Nephron (organoid): Measurements from ENCODE around the gene FARP2.

Experiments used
- H3K27ac Mint-ChIP-seq, 3 experiments: 2 replicates each; pipeline ENCODE4 v1.8.0; 2020; ENCODE audit warnings: mixed read lengths in 3 of 3, mild to moderate bottlenecking in 2 of 3, moderate library complexity in 1 of 3
- H3K27me3 Mint-ChIP-seq: 2 replicates; pipeline ENCODE4 v1.8.0; 2021; ENCODE audit warnings: low read depth, mild to moderate bottlenecking, moderate library complexity, mixed read lengths
- H3K36me3 Mint-ChIP-seq: 2 replicates; pipeline ENCODE4 v1.8.0; 2020; ENCODE audit warnings: low read depth, mixed read lengths
- H3K4me1 Mint-ChIP-seq: 2 replicates; pipeline ENCODE4 v1.8.0; 2020; ENCODE audit warnings: mixed read lengths
- H3K4me3 Mint-ChIP-seq, 3 experiments: 2 replicates each; pipeline ENCODE4 v1.8.0; 2020; ENCODE audit warnings: mild to moderate bottlenecking in 3 of 3, mixed read lengths in 3 of 3, moderate library complexity in 2 of 3
- H3K9me3 Mint-ChIP-seq: 2 replicates; pipeline ENCODE4 v1.8.0; 2020; ENCODE audit warnings: mixed read lengths
- TF ChIP-seq, protein P1 (sequence below), 3 experiments: fragments of 200-600 bp; sonication (generic); IDR thresholded peaks; one replicate each; pipeline ENCODE4 v1.5.0; 2021; ENCODE audit warnings: antibody characterized with exemption in 3 of 3; ENCODE audit not compliant: unreplicated experiment in 3 of 3

The FARP2 gene

GRCh38 chr2:241460631-241461030, 104.5 kb downstream of the FARP2 start:
- Mint-ChIP-seq H3K4me1 (peaks cover 11% of the 10 kb centered on the region), H3K4me3 (no peak overlapping the region), H3K27me3 (no peaks in the 10 kb centered on the region), H3K36me3 (no peaks in the 10 kb centered on the region), H3K27ac (no peak overlapping the region), H3K9me3 (no peaks in the 10 kb centered on the region)
- TF ChIP-seq, protein P1, sequence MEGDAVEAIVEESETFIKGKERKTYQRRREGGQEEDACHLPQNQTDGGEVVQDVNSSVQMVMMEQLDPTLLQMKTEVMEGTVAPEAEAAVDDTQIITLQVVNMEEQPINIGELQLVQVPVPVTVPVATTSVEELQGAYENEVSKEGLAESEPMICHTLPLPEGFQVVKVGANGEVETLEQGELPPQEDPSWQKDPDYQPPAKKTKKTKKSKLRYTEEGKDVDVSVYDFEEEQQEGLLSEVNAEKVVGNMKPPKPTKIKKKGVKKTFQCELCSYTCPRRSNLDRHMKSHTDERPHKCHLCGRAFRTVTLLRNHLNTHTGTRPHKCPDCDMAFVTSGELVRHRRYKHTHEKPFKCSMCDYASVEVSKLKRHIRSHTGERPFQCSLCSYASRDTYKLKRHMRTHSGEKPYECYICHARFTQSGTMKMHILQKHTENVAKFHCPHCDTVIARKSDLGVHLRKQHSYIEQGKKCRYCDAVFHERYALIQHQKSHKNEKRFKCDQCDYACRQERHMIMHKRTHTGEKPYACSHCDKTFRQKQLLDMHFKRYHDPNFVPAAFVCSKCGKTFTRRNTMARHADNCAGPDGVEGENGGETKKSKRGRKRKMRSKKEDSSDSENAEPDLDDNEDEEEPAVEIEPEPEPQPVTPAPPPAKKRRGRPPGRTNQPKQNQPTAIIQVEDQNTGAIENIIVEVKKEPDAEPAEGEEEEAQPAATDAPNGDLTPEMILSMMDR (IDR thresholded peaks at IDR 0.05; ENCODE audit: unreplicated experiment in 3 of 3) = no peak

- TF ChIP-seq, protein P1 (IDR thresholded peaks at IDR 0.05; ENCODE audit: unreplicated experiment in 3 of 3) = no peak
Measured at GRCh38 chr2:241461693-241462677, 105.9 kb downstream of the FARP2 start.

DNA sequence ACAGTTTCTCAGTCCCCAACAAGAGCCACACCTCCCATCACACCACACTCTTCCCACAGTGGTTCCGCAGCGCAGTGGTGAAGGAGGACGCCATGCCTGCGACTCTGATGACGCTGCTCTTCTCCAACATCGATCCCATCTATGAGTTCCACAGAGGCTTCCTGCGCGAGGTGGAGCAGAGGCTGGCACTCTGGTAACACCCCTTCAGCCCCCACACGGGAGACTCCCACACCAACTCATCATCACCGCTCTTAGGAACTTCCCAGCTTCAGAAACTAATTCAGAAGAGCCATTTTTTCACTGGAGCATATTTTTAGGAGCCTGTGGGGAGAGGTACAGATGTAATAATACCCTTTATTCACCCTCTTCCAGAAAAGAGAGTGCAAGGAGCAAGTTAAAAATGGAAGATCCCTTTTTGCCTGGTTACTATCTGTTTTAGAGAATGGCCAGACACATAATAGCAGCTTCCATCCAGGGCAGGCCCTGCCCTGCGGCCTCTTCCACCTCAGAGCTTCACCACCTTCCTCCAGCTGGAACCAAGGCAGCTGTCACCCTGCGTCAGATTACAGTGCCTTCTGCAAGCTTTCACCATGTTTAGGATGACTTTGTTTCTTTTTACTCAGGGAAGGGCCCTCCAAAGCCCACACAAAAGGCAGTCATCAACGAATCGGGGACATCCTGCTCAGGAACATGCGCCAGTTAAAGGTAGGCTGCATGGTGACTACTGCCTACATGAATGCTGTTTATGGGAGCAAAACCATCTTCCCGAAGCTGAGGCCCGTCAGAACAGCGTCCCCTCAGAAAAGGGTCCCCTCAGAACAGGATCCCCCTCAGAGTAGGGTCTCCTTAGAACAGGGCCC, 107.4 kb downstream of the FARP2 start:
- no peaks in the 10 kb centered on the region for H3K36me3 Mint-ChIP-seq
- no peaks in the 10 kb centered on the region for H3K27me3 Mint-ChIP-seq
- TF ChIP-seq, protein P1 (IDR thresholded peaks at IDR 0.05; ENCODE audit: unreplicated experiment in 3 of 3) = no peak
- no peaks in the 10 kb centered on the region for H3K9me3 Mint-ChIP-seq
- H3K4me3 Mint-ChIP-seq = no peak overlapping the region
- H3K27ac Mint-ChIP-seq = peak overlapping the region in 2 of 3 experiments; percentile 20 to 30
- H3K4me1 Mint-ChIP-seq = peaks cover 11% of the 10 kb centered on the region

More at GRCh38 chr2:241461693-241462677, 105.9 kb downstream of the FARP2 start:
- Mint-ChIP-seq H3K9me3 (no peaks in the 10 kb centered on the region), H3K4me3 (no peak overlapping the region), H3K36me3 (no peaks in the 10 kb centered on the region), H3K27me3 (no peaks in the 10 kb centered on the region), H3K4me1 (peaks cover 11% of the 10 kb centered on the region), H3K27ac (no peak overlapping the region)

DNA sequence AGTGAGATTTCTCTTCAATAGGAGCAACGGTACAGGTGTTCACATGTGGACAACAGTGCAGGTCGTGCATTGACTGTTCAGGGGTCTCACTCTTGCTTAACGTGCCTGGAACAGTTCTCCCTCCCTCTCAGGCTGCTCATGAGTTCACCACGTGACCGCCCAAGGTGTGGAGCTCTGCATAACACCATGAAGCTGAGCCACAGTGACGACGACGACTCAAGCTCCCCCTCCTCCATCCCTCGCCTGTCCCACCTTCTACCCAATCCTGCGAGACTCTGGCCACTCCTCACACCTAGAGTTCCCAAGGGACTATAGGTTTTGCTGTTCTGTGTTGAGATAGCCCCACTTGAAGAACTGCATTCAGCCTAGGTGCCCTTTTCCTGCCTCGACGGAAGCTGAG, 109.5 kb downstream of the FARP2 start:
- Mint-ChIP-seq H3K4me1 (peaks cover 11% of the 10 kb centered on the region), H3K9me3 (no peaks in the 10 kb centered on the region), H3K4me3 (no peak overlapping the region), H3K36me3 (peaks cover 4% of the 10 kb centered on the region), H3K27ac (no peak overlapping the region), H3K27me3 (peaks cover 3% of the 10 kb centered on the region)
- TF ChIP-seq, protein P1 (IDR thresholded peaks at IDR 0.05; ENCODE audit: unreplicated experiment in 3 of 3) = no peak

GRCh38 chr2:241466230-241466629, 110.1 kb downstream of the FARP2 start:
- peaks cover 9% of the 10 kb centered on the region for H3K36me3 Mint-ChIP-seq
- TF ChIP-seq, protein P1 (IDR thresholded peaks at IDR 0.05; ENCODE audit: unreplicated experiment in 3 of 3) = no peak
- H3K27ac Mint-ChIP-seq = no peak overlapping the region
- H3K4me3 Mint-ChIP-seq = no peak overlapping the region
- H3K9me3 Mint-ChIP-seq = no peaks in the 10 kb centered on the region
- peaks cover 3% of the 10 kb centered on the region for H3K27me3 Mint-ChIP-seq
- H3K4me1 Mint-ChIP-seq = peaks cover 11% of the 10 kb centered on the region
